HepG2 (cell line): Measurements from ENCODE around the gene MS4A6E. TPM values are rescaled to one million over a fixed set of nuclear protein-coding genes. Genes with fewer than 3 reads are reported as not detected.
"Not testable (repeated sequence)": the region's sequence is repeated elsewhere in the genome, so short reads cannot be mapped to it uniquely, and the experiment has no call there.

Experiments used
- ATAC-seq: fragments of 200-7000 bp; cut with Tn5 transposase; 3 replicates; pipeline ENCODE4 v1.9.1; 2020; ENCODE audit warnings: mild to moderate bottlenecking, moderate library complexity
- BruUV-seq: library from RNA; stranded (reverse); fragments of 400-500 nt; replicated peaks from 2 replicates; lab custom pipeline; 2021; lab: Mats Ljungman, UMichigan
- CTCF ChIA-PET: fragments of 300-600 bp; formaldehyde crosslinking; extraction: SDS; loops from one replicate; lab custom pipeline; 2021; ENCODE audit warnings: low total read pairs, inconsistent platforms, low intra/inter-chr PET ratio; lab: Yijun Ruan, JAX
- POLR2A ChIA-PET: fragments of 350-600 bp; sonication (Branson Sonifier 250); formaldehyde crosslinking; loops from one replicate; lab custom pipeline; 2020; ENCODE audit warnings: antibody characterized with exemption, inconsistent platforms; lab: Yijun Ruan, JAX
- DNase-seq: peaks from one replicate; pipeline ENCODE4 v3.0.0-alpha.2; 2015; ENCODE audit warnings: low spot score
- FAIRE-seq: peaks from 3 replicates; lab custom pipeline; 2011; peaks lifted over from hg19 to GRCh38; lab: Jason Lieb, UNC
- H2AFZ ChIP-seq: one replicate; pipeline ENCODE4 v1.6.1; 2011; ENCODE audit warnings: low read length, inconsistent platforms
- H3K27ac ChIP-seq: fragments of 300-600 bp; 3 replicates; pipeline ENCODE4 v1.8.0; 2011; ENCODE audit warnings: mixed run types, mild to moderate bottlenecking, mixed read lengths, low read length, inconsistent platforms; ENCODE audit not compliant: insufficient read depth; ENCODE audit errors: extremely low read length
- H3K27me3 ChIP-seq, 2 experiments: fragments of 200-600 bp in 1 of 2; 2 replicates in 1 of 2; 3 replicates in 1 of 2; pipeline versions ENCODE4 v1.6.0 to v1.8.0; 2011; ENCODE audit warnings: low read length in 2 of 2, mild to moderate bottlenecking in 2 of 2, moderate library complexity in 2 of 2, inconsistent platforms in 1 of 2; ENCODE audit not compliant: insufficient read depth in 2 of 2, control insufficient read depth in 1 of 2
- H3K36me3 ChIP-seq, 2 experiments: fragments of 200-600 bp in 1 of 2; replicated peaks in 1 of 2; 2 replicates in 1 of 2; 3 replicates in 1 of 2; pipeline versions ENCODE4 v1.5.1 to v1.8.0; 2011; ENCODE audit warnings: low read length in 2 of 2, inconsistent platforms in 1 of 2; ENCODE audit not compliant: insufficient read depth in 2 of 2, control insufficient read depth in 1 of 2
- H3K4me1 ChIP-seq: 2 replicates; pipeline ENCODE4 v1.5.1; 2012; ENCODE audit warnings: low read length, inconsistent platforms; ENCODE audit not compliant: insufficient read depth
- H3K4me2 ChIP-seq: 2 replicates; pipeline ENCODE4 v1.6.0; 2011; ENCODE audit warnings: low read depth, low read length, inconsistent platforms
- H3K4me3 ChIP-seq, 3 experiments: fragments of 200-600 bp in 1 of 3; sonication (generic), shearing (Covaris generic) in 1 of 3; replicated peaks in 1 of 3; 2 replicates each; pipeline ENCODE4 v1.5.1; 2011 to 2016; ENCODE audit warnings: low read length in 3 of 3, inconsistent platforms in 2 of 3, low read depth in 2 of 3, mild to moderate bottlenecking in 2 of 3, control low read depth in 1 of 3, mixed read lengths in 1 of 3; ENCODE audit not compliant: insufficient read depth in 1 of 3
- H3K79me2 ChIP-seq: one replicate; pipeline ENCODE4 v1.6.1; 2011; ENCODE audit warnings: low read length, inconsistent platforms; ENCODE audit not compliant: insufficient read depth
- H3K9ac ChIP-seq: 2 replicates; pipeline ENCODE4 v1.6.0; 2011; ENCODE audit warnings: mild to moderate bottlenecking, low read depth, low read length, inconsistent platforms; ENCODE audit not compliant: insufficient read depth
- H3K9me3 ChIP-seq: 2 replicates; pipeline ENCODE4 v1.5.1; 2012; ENCODE audit warnings: mild to moderate bottlenecking, low read length
- H4K20me1 ChIP-seq: 2 replicates; pipeline ENCODE4 v1.6.0; 2011; ENCODE audit warnings: inconsistent platforms, mild to moderate bottlenecking, low read length, moderate library complexity; ENCODE audit not compliant: insufficient read depth
- GMEB2 ChIP-seq: IDR thresholded peaks from 2 replicates; pipeline ENCODE4 v1.6.1; 2016; ENCODE audit warnings: missing biosample characterization, missing genetic modification reagents, low read depth
- JDP2 ChIP-seq: sonication (generic); formaldehyde crosslinking; IDR thresholded peaks from 2 replicates; pipeline ENCODE4 v1.8.1; 2022; ENCODE audit warnings: missing genetic modification reagents, borderline replicate concordance
- RFXANK ChIP-seq: IDR thresholded peaks from 2 replicates; pipeline ENCODE4 v1.6.1; 2016
- RORA ChIP-seq: sonication (generic); formaldehyde crosslinking; IDR thresholded peaks from 2 replicates; pipeline ENCODE4 v1.5.0; 2020; ENCODE audit warnings: mild to moderate bottlenecking, missing genetic modification reagents, moderate library complexity
- STAG1 ChIP-seq: sonication (generic); formaldehyde crosslinking; IDR thresholded peaks from 2 replicates; pipeline ENCODE4 v1.4.0; 2020; ENCODE audit warnings: missing genetic modification reagents
- WGBS: methylation state at CpG from one replicate; pipeline ENCODE4 v1.1.6; 2017; ENCODE audit warnings: low lambda C conversion rate; 5-methylcytosine and 5-hydroxymethylcytosine counted together
- in situ Hi-C: cut with HindIII; loops from 2 replicates; pipeline ENCODE4 v1.10.0; 2017; ENCODE audit warnings: low pct_unique_long_range_greater_than_20kb; ENCODE audit not compliant: extremely low pct_ligation_motif_present
- intact Hi-C: fragments of 100-400 bp; cut with micrococcal nuclease; formaldehyde crosslinking; loops from one replicate; pipeline ENCODE4 v1.10.0; 2022; ENCODE audit not compliant: unreplicated experiment
- polyA plus RNA-seq, 8 experiments: library from polyadenylated mRNA; depleted of rRNA in 3 of 8; stranded (reverse) in 7 of 8; unstranded in 1 of 8; fragments of >200 nt; fragmentation: Illumina TruSeq in 4 of 8; extraction: Trizol in 4 of 8; gene quantifications; 2 replicates each; pipeline versions ENCODE4 v1.2.1 to v1.2.3, GENCODE V29; 2011 to 2016; ENCODE audit warnings: low read depth in 4 of 8, missing spikeins in 1 of 8, mixed read lengths in 1 of 8; ENCODE audit not compliant: insufficient read depth in 1 of 8
- total RNA-seq, 5 experiments: library from RNA; depleted of rRNA; stranded (reverse); fragments of >200 nt; fragmentation: Illumina TruSeq; extraction: Trizol; gene quantifications; 2 replicates each; pipeline ENCODE4 v1.2.3, GENCODE V29; 2016; ENCODE audit warnings: low read depth in 1 of 5

Gene MS4A6E
- total and polyA plus RNA-seq, 2 of the 13 experiments (the other 11 are each of a cell fraction or from before 2014, with no cell fraction given) = not detected

- TF ChIP-seq GMEB2 (CRISPR knock-in tag) (no peak), RORA (CRISPR knock-in tag) (no peak), JDP2 (CRISPR knock-in tag) (no peak), STAG1 (CRISPR knock-in tag) (peak; percentile 55), RFXANK (CRISPR knock-in tag) (no peak)
Observed at GRCh38 chr11:60363542-60364470, 36.8 kb downstream of the MS4A6E start (continued).

- in situ Hi-C loops, H4K20me1 ChIP-seq, ATAC-seq, BruUV-seq, H3K79me2 ChIP-seq, H3K36me3 ChIP-seq, DNase-seq, FAIRE-seq, intact Hi-C loops, H3K9ac ChIP-seq, H3K4me3 ChIP-seq, H3K27ac ChIP-seq, H3K27me3 ChIP-seq, H3K9me3 ChIP-seq, H3K4me2 ChIP-seq, H2AFZ ChIP-seq, CTCF ChIA-PET, POLR2A ChIA-PET: not testable (repeated sequence)
- H3K4me1 ChIP-seq = peaks cover 11% of the 10 kb centered on the region
- WGBS = 62% methylated on average over 15 of the region's 15 CpGs
Observed at GRCh38 chr11:60366262-60366904, 39.3 kb downstream of the MS4A6E start.
